NCI-H128 (cell line): Measurements from ENCODE around the gene KCNH3.
A peak's percentile ranks its signal among the peaks of the same experiment; 100 is the strongest.
"Not testable (repeated sequence)": the region's sequence is repeated elsewhere in the genome, so short reads cannot be mapped to it uniquely, and the experiment has no call there.

Source experiments
- DNase-seq: peaks from one replicate; lab custom pipeline; 2025; ENCODE audit not compliant: unreplicated experiment; lab: John Stamatoyannopoulos, UW

KCNH3 gene

GRCh38 chr12:49538510-49539403 is at the start of gene KCNH3:
Gene KCNH3, plus strand, starts transcription at chr12:49539030. Its CDS starts 387 bp downstream, at chr12:49539417.
- DNase-seq, result peak; percentile 85

GRCh38 chr12:49489154-49489553 is 49.7 kb upstream of the KCNH3 start:
- no peak for DNase-seq

GRCh38 chr12:49489720-49490119 is 49.1 kb upstream of the KCNH3 start:
- no peak for DNase-seq

- no peak for DNase-seq
These were observed 47.0 kb upstream of the KCNH3 start for GRCh38 chr12:49491823-49492222.

GRCh38 chr12:49493900-49494299 is 44.9 kb upstream of the KCNH3 start:
- no peak for DNase-seq

GRCh38 chr12:49496417-49497360 is 42.1 kb upstream of the KCNH3 start:
- no peak for DNase-seq

- no peak for DNase-seq
These were observed 36.9 kb upstream of the KCNH3 start for GRCh38 chr12:49501895-49502294.

GRCh38 chr12:49502590-49502989 is 36.2 kb upstream of the KCNH3 start:
- no peak for DNase-seq

- no peak for DNase-seq
These were observed 35.1 kb upstream of the KCNH3 start for GRCh38 chr12:49503674-49504180.

GRCh38 chr12:49505672-49506071 is 33.2 kb upstream of the KCNH3 start:
- DNase-seq, result no peak

GRCh38 chr12:49507139-49507538 is 31.7 kb upstream of the KCNH3 start:
- no peak for DNase-seq

- not testable (repeated sequence) for DNase-seq
These were observed 29.1 kb upstream of the KCNH3 start for GRCh38 chr12:49509681-49510080.

- DNase-seq, result no peak
These were observed 27.4 kb upstream of the KCNH3 start for GRCh38 chr12:49511410-49511809.

GRCh38 chr12:49512546-49512945 is 26.3 kb upstream of the KCNH3 start:
- no peak for DNase-seq

GRCh38 chr12:49515266-49515665 is 23.6 kb upstream of the KCNH3 start:
- no peak for DNase-seq

- no peak for DNase-seq
These were observed 19.8 kb upstream of the KCNH3 start for GRCh38 chr12:49518914-49519573.

- DNase-seq, result no peak
These were observed 19.3 kb upstream of the KCNH3 start for GRCh38 chr12:49519574-49519936.

GRCh38 chr12:49521389-49521788 is 17.4 kb upstream of the KCNH3 start:
- DNase-seq, result no peak

- DNase-seq, result no peak
These were observed 14.0 kb upstream of the KCNH3 start for GRCh38 chr12:49524660-49525324.

- no peak for DNase-seq
These were observed 12.9 kb upstream of the KCNH3 start for GRCh38 chr12:49525942-49526341.
